Activated gamma-delta T cell treated with anti-CD3 and anti-CD28 coated beads, Interleukin-2, amount 50 U/mL, for 16 hours (primary cell): Measurements from ENCODE around the gene LMAN2.
"Not testable (repeated sequence)": the region's sequence is repeated elsewhere in the genome, so short reads cannot be mapped to it uniquely, and the experiment has no call there.

ENCODE experiments used
- DNase-seq: peaks from one replicate; pipeline ENCODE4 v3.0.0-alpha.2; 2020; ENCODE audit warnings: low read depth

The LMAN2 gene

DNA sequence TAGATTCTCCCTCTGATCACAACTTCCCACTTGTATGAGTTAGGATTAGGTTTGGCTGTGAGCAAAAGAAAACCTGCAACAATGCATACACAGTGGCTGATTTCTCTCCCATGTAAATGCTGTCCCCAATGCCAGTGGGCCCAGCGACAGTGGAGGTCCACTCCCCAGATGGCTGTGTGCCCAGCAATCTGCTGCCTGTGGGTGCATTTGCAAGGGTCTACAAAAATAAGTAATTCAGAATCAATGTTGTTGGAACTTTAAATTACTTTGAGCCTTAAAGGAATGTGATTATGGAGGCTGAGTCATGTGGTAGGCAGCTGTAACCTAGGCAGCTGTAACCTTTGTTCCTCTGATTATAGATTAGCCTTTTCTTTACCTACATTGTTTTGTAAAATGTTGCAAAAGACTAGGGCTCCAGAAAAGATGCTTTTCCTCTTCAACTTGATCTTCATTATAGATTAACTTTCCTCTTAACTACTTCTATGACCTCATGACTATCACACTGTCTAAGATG lies 25.5 kb downstream of the LMAN2 start:
- no peak for DNase-seq

DNA sequence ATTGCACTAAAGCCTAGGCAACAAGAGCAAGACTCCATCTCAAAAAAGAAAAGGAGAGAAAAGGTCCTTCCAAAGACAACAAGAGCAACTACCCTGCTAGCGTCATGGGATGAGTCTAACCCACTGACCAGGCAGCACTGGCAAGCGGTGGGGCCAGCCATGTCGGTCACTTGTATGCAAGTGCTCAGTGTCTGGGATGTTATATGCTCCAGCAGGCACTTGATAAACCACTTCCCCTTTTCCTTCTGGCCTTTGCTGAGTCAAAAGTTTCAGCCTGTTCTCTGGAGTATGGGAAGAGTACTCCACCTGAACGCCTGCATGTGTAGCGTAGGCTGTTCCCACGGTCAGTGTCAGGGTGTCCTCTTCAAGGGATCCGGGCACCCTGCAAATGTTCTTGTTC lies 30.6 kb downstream of the LMAN2 start:
- DNase-seq = no peak

DNA sequence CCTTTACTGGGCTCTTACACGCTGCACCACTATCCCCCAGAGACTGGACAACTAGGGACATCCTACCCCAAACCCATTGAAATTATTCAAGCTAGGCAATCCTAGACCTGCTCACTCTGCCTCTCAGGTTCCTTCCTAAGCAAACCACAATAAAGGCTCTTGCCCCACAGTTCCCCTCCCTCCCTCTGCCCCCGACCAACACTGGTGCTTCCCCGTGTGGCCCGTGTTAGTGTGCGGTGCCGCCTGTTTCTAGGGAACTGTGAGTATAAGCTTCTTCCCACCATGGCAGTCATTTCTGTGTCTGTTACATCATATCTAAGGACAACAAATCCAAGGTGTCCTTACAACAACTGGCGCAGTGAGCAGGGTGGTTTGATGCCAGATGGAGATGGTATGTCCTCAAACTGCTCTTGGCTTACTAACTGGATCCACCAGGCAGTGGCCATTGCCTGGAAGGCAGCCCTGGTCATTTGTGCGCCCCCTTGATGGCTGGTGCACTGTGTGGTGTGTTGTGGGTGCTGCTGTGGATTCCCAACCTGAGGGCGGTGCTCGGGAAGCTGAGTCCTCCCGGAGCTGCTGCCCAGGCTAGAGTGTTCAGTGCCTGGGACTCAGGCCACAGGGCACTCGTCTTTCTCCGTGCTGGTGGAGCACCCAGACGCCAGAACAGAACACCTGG lies 31.4 kb downstream of the LMAN2 start:
- no peak for DNase-seq

DNA sequence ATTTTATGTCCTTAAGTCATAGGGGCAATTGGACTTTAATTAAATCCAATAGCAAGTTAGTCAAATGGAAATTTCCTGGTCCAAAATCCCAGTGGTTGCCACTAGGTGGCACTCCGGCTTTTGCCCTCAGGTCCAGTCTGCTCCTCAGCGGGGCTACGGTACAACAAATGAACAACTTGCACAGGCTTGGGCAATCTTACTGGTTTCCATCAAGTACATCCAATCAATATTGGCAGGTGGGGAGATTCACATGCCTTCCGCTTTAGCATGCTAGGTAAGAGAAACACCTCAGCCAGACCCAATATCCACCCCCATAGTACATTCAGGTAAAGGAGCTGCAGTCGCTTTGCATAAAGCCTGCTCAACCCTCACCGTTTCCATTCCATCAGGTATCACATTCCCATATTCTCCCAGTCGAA lies 33.5 kb downstream of the LMAN2 start:
- peak; percentile 58 for DNase-seq

DNA sequence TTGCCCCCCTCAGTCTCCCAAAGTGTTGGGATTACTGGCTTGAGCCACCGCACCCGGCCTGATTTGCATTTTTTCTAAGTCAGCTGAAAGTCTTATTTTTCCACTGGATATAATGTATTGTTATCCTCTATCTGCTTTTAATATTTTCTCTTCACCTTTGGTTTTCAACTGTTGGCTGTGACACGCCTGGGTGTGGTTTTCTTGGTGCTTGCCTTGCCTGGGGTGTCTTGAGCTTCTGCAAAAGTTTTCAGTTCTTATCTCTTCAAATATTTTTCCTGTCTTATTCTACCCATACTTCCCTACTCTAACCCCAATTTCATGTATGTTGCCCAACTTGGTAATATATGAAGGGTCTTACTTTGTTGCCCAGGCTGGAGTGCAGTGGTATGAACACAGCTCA lies 35.5 kb downstream of the LMAN2 start:
- DNase-seq = no peak

DNA sequence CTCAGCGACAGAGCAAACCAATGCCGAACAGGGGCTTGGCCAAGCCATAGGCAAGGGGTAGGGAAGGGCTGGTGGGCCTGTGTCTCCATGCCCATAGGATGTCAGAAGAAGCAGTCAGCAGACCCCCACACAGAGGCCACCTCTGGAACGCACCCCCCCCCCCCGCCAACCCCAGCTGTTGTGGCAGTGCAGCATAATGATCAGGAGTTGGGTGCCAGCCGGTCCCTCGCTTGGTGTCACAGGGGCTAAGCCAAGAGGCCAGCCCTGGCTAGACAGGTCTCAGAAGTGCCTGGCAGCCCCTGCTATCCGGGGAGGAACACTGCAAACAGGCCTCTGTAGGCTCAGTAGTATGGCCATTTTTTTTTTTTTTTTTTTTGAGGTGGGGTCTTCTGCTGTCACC lies 36.1 kb downstream of the LMAN2 start:
- no peak for DNase-seq

DNA sequence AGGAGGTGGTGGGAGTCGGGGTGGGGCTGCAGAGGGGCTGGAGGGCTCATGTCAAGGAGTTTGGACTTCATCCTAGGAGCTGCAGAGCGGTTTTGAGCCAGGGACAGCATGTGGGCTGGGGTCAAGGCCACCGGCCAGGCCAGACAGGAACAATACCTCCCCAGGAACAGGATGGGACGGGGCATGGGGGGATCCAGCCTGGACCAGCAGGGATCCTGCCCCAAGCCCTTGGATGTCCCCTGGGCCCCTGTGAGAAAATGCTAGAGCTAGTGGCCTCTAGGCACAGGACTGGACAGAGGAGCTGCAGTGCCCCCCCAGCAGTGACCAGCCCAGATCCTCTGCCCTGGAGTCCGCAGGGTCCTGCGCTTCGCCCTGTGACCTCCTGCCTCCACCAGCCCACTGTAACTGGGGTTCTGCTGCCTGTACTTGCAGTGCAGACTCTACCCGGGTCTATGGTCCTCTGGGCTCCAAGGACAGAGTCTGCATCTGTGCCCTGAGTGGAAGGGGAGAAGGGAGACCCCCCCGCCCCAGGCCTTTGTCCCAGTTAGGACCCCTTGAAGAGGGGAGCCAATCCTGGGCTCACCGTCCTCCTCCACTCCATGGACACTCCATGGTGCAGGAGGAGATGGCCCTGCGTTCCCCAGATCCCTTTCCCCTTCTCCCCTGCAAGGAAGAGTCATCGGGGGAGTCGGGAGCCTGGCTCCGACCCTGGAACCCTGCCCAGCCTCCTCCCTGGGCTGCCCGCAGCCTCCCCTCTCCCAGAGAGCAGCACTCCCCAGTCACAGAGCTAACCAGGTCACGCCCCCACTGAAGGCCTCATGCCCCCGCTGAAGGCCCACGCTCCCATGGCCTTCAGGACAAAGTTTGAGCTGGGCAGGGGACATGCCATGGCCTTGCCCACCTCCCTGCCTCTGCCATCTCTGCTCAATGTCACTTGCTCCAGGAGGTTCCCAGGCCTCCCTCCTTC lies 36.8 kb downstream of the LMAN2 start:
- no peak for DNase-seq

DNA sequence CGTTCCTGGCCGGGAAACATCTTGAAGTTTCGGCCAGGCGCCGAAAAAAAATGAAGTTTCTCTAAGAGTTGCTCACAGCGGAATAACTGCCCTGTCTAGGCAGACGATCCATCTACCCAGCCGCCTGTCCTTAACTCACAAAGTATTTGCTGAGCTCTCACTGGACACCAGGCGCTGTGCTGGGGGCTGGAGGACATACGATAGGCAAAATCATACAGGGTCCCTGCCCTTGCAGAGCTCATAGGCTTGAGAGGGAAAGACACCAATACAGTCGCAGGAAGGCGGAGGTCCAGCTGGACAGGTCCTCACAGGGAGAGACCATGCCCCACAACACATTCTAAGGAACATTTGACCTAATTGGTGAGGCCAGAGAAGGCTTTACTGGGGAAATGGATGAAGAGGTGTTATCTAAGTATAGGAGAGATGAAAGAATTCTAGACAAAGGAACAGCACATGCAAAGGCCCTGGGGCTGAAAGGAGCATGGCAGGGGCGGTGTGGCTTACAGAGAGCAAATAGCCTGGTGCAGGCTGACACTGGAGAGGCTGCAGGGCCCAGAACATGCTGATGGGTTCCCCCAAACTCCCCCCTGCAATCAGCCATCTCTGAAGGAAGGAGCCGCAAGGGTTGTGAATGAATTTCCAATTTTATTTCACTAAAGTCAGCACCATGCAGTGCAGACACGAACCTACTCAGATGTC lies 37.8 kb downstream of the LMAN2 start:
- DNase-seq = no peak

DNA sequence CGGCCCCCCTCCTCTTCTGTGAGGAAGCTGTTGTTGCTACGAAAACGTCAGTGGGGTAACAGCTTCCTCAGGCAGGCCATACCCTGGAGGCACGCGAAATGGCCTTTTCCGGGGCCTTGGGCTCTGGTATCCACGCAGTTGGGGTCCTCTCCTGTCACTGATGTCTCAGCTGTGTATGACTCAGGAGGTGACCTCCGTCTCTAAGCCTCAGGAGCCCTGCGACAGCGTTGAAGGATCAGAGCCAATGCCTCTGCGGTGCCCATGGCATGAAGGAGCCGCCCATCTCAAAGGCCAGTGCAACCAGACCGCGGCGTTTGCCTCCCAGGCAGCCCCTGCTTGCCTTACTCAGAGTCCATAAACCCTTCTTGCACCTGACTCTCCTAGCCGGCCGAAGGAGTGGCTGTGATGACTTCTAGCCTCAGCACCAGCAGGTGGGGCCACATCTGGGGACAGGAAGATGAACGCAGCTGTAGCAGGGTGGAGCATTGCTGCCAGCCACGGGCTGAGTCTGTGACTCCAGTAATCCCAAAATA lies 38.8 kb downstream of the LMAN2 start:
- DNase-seq = no peak

DNA sequence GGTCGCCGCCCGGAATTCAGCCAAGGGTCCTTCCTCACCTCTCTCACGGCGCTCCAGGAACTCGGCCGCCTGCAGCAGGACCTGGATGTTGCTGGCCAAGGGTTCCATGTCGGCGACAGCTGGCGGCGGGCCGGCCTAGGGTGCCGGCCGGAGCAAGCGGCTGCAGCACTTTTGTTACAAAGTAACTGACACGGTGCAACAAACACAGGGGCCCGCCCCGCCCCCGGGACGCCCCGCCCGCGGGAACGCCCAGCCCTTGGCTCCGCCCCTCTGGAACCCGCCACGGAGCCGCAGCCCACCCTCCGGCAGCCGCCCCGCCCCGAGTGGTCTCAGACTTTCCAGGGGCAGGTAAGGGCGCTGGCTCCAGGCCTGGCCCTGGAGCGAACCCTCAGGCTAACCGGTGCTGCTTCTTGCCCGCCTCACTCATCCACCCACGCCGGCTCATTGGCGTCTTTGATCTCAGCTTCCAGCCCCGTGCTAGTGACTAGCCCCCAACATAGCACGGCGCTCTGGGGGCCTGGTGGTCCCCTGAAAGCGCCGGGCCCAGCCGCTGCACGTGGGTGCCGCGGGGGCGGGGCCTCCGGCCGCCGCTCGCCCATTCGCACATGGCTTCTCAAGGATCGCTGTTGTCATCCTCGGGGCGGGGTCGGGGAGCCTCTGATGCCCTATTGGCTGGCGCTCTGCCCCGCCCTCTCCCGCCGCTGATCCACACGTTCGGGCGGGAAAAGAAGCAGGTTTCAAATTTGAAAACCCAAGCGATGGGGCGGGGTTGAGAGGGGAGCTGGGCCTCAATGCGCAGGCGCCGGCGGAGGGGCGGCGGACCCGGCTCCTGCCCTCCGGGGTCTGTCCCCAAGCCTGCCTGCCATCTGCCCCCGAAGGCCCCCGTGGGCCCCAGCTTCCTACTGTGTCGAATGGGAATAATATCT lies 39.5 kb downstream of the LMAN2 start, which contains the start of gene MXD3:
Gene MXD3 (minus strand): TSS at position 176 of the 926 bp plus-strand sequence. CDS start 68 bp downstream, at position 108.
- DNase-seq = peak; percentile 90

DNA sequence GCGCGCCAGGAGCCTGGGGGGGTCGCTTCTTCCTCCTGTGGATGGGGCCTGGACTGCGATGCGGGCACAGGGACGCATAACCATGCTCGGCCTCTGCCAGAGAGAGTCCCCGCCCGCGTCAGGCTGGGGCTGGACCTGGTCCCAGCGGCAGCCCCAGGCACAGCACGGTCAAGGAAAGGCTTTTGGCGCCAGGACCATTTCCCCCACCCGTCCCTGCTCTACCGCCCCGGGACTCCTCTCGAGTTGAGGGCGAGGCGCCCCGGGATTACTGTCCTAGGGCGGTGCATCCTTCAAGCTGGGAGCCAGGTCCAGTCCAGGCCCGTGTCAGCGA lies 40.1 kb downstream of the LMAN2 start:
- DNase-seq = no peak

DNA sequence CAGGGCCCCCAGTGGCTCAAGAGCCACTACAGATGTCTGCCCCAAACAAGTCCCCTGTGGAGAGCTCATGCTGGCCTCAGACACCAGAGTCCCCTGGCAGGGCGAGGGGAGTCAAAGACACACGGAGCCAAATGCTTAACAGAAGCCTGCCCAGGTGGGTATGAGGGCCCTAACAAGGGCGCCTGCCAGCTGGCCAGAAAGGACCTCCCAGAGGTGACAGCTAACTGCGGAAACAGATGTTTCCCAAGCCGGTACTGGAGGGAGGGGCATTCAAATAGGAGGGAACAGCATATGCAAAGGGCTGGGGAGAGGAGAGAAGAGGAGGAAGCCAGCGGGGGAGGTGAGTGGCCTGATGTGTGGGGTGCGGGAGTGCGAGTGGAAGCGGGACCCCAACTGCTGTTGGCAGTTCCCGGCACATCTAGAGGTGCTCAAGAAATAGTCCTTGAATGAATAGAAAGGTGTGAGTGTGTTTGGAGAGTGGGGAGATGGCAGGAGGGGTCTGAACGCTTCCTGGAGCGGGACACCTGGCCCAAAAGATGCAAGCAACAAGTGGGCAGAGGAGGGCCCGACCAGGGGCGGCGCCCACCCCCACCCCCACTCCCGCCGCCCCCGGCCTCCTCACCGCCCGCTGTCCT lies 40.6 kb downstream of the LMAN2 start:
- no peak for DNase-seq

DNA sequence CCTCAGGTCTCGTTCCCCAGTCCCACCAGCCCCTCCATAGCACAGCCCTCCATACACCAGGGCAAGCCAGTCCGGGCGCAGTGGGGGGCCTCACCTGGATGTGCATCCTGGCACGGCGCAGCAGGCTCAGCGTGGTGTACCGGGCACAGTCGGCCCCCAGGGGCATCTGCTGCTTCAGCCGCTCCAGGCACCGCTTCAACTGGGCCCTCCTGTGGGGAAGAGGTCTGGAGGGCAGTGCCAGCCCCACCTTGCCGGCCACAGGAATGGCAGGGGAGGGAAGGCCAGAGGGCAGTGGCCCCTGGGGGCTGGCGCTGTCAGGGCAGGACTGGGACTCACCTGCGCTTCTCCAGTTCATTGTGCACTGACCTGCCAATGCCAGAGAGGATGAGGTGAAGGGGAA lies 41.1 kb downstream of the LMAN2 start:
- DNase-seq = no peak

DNA sequence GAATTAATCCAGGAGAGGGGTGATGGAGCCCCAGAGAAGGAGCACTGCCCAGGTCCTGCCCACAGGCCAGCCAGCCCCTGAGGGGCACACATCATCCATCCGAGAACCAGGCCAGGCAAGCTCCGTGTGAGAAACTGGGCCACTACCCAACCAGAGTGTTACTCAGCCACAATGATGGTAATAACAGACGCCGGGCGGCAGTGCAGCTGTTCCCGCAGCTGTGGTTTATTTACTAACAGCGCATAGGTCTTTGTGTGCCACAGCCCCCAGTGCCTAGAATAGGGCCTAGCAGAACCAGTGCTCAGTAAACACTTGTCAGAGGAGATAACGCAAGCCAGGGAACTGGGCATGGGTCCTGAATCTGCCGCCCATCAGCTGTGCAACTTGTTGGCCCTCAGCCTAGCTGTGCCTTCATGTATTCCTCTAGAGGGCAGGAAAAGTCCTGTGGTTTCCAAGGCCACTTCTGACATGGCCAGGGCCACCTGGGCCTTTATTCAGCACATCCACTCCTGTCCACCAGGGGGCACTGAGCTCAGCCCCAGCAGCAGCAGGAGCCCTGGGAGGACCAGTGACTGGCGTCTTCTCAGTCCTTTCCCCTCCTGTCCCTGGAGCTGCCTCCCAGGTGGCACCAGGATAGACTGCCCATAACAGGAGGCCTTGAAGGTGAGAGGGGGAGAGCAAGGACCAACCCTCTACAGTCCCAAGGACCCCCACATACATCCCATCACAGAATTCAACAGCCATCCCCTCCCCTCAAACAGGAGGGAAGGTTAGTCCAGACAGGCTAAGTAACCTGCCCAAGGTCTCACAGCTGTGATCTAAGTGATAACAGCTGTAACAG lies 41.9 kb downstream of the LMAN2 start:
- DNase-seq = peak; percentile 50

DNA sequence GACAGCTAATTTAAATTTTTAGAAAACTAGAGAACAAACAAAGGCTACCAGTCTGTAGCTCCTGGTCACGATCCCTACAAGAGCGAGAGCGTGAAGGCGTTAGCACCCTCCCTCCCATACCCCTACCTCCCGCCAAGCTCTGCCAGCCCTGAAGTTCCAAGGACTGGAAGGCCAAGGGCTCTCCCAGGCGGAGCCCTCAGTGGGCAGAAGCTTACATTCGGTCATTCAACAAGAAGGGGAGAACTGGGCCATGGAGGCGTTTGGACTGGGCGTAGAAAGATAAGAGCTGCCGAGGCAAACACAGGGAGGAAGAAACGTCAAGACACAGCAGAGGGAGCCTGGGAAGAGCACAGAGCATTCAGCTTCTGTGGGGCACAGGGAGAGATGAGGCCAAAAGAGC lies 42.7 kb downstream of the LMAN2 start:
- no peak for DNase-seq

DNA sequence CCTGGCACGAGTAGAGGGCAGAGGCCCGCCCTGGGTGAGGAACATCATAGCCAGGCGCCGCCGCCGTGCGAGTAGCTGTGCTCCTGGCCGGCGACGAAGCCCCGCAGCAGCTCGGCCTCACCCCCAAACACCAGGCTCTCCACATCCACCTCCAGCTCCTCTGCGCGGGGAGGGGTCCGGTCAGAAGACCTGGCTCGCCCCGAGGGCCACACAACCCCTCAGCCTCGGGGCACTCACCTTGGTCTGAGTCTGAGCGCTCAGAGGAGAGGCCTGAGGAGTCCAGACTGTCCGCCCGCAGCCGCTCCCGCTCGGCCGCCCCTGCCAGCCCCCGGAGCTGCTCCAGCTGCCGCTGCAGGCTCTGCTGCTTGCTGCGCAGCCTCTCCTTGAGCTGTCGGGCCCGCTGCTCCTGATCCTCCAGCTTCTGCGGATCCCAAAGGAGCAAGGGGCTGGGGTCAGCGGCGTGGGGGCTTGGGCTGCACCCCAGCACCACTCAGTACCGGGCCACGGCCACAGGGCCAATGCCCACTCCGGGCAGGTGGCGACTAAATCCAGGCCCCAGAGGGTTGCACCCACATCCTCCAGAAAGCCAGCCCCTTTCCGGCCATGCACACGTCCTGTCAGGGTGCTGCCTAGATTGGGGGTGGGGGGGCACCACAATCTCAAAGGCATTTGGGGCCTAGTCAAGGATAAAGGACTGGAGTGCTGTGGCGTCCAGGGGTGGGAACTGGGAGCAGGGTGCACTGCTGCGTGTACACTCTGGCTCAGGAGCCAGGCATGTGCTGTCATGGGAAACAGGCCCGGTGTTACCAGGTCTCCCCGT lies 43.7 kb downstream of the LMAN2 start:
- DNase-seq = no peak

DNA sequence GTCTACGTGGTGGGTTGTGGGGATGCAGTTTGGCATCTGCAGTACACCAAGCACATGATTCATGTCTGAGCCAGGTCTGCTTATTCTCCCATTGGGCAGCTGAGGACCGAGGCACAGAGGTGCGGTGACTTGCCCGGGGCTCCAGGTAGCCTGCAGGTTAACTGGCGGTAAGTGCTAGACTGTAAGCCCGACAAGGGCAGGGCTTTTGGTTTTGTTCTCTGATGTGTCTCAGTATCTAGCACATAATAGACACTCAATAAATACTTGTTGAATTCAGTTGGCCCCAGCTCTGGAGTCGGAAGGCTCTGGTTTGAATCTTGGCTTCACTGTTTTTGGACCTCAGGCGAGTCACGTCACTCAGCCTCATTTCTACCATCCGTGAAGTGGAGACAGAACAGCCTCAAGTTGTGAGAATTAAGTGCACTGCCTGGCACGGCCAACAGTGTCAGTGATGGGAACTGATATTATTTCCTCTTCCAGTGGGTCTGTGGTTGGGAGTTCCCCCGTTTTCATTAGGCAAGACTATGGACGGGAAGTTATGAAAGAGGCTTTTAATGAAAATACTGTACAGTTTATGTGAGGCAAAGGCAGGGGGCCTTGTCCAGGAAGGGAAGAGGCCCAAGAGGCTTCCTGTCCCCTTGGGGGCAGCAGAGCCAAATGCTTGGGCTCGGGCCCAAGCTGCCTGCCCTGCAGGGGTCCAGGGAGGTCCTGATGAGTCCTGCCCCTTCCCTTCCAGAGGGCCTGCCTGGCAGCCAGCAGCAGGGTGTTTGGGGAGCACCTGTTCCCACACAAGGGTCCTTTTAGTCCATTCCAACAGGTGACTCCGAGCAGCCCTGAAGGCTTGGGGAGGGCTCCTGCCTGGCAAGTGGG lies 44.6 kb downstream of the LMAN2 start:
- DNase-seq = no peak

DNA sequence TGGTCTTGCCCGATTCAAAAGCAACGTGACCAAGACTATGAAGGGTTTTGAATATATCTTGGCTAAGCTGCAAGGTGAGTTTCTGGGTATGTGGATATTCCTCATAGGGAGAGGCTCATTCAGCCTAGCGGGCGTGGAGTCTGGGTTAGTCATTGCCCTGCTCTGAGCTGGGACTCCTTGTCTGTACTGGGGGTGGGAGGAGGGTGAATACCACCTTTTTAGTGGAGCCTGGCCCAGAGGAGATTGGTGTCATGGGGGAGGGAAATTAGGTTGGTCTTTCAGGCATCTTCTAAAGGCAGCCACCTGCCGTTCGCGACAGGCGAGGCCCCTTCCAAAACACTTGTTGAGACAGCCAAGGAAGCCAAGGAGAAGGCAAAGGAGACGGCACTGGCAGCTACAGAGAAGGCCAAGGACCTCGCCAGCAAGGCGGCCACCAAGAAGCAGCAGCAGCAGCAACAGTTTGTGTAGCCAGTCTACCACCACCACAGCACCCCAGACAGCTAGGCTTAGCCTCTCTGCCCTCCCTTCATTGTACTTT lies 45.3 kb downstream of the LMAN2 start:
- DNase-seq = not testable (repeated sequence)
